ENCODE measurements around the gene LIFR.

The LIFR gene

DNA sequence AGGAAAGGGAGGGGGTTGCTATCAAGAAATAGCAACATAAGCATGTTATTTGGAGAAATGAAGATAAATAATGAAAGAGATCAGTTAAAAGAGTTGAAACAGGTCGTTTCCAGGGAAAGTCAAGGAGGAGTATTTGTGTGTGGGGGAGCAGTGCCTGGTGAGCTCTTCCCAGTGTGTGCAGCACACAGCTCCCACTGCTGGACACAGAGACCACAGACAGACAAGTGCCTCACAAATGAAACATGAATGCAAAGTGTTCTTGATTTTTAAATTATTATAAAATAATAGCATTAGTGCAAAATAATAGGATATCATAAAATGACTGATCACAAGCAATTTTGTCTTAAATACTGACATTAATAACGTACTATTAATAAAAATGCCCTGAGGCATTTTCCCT lies 40.8 kb downstream of the LIFR start:
- DNase-seq (ENCODE audit: low read depth in 2 of 2): no peak

- no peak for DNase-seq (ENCODE audit: low read depth in 2 of 2)
Observed at GRCh38 chr5:38515092-38515491, 41.4 kb downstream of the LIFR start.

- DNase-seq (ENCODE audit: low read depth in 2 of 2): no peak
Observed at GRCh38 chr5:38509185-38509584, 47.3 kb downstream of the LIFR start.

DNA sequence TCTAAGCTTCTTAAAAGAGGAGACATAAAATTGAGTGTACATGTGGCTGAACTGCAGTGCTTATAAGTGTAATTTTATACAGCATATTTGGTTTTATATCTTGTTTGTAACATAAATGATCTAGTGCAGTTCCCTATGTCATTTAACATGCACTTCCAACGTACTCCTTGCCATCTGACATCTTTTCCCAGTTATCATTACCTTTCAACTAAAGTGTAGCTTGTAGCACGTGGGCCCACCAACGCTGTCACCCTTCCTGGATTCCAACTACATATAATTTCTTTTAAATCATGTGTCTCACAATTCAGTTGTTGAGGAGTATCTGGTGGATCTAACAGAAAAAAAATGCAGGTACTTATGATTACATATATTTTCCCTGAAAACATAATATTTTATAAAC lies 50.1 kb downstream of the LIFR start:
- DNase-seq (ENCODE audit: low read depth in 2 of 2): no peak

DNA sequence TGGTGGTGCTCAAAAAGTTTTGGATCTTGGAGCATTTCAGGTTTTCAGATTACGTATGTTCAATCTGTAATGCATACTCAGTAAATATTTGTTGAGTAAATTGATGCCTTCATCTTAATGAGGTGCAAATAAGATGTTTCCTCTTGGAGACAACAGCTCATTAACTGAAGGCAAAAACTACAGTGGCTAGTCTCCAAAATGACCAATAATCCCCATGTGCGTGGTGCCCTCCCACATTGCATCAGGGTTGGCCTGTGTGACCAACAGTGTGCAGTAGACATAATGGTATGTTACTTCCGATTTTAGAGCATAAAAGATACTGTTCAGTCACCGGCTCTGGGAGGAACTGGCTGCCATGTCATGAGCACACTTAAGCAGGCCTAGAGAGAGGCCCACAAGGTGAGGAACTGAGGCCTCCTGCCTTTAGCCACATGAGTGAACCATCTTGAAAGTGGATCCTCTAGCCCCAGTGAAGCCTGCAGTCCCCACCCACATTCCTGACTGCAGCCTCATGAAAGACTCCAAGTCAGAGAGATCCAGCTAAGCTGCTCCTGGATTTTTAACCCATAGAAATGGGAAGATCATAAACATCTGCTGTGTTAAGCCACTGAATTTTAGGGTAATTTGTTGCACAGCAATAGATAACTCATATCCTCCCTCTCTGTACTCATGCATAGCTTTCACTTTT lies 55.7 kb downstream of the LIFR start:
- DNase-seq (ENCODE audit: low read depth in 2 of 2): no peak

DNA sequence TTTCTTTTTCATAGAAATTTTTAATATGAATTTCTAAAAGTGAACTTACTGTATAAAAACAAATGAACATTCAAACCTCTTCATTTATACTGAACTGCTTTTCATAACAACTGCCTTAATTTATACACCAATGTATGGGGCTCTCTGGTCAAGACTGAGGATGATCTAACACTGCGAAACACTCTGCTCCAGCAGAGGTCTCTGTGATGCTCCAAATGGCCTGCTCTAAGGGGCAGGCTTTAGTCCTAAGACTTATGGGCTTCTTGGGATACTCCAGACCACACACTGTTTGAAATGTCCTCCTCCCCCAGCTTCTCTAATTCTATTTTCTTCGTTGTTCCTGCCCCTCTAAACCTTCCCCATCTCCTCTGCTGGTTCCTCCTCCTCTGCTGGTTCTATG lies 58.5 kb downstream of the LIFR start:
- no peak for DNase-seq (ENCODE audit: low read depth in 2 of 2)

GRCh38 chr5:38494763-38495162 lies 61.7 kb downstream of the LIFR start:
- DNase-seq (ENCODE audit: low read depth in 2 of 2): no peak

GRCh38 chr5:38494175-38494574 lies 62.3 kb downstream of the LIFR start:
- DNase-seq (ENCODE audit: low read depth in 2 of 2): no peak

- DNase-seq (ENCODE audit: low read depth in 2 of 2): no peak
Observed at GRCh38 chr5:38483805-38484398, 72.5 kb downstream of the LIFR start.

DNA sequence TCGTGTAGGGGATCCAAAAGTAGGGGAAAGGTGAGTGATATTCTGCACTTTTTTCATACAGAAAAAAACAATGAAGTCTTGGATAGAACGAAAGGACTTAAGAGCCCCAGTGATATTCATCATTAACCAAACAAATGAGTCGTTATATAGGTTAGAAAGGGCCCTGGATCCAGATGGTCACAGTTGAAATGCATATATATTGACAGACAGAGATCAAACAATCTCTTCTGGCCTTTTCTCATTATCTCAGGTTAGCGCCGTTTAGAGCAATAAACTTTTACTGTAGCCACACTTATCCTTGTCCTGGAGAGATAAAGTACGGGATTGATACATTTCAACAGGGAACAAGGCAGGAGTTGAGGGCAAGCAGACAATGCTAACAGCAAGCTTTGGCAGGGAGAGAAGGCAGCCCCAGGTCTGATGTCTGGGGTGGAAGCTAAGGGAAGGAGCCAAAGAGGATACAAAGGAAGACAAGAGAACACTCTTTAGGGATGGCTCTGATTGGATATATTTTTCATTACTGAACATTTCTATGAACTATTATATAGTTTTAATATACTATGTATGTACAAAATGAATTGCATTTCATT lies 77.0 kb downstream of the LIFR start:
- DNase-seq (ENCODE audit: low read depth in 2 of 2): no peak

- no peak for DNase-seq (ENCODE audit: low read depth in 2 of 2)
Observed at GRCh38 chr5:38478878-38479277, 77.6 kb downstream of the LIFR start.

DNA sequence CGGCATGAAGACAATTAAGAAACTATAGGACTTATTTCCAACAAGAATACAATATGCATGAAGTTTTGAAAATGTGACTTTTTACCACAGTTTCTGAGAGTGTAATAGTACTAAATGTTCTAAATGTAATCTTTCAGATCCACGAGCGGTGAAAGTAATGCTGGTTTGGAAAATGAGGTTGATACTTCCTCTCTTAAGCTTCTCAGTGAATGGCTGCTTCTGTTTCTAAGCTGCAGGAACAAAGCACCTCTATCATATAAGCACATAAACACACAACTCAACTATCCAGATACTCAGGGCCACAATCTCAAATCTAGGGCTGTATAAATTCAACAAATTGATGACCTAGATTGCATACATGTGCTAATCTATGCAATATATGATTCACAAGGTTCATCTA lies 78.3 kb downstream of the LIFR start:
- DNase-seq (ENCODE audit: low read depth in 2 of 2): no peak

DNA sequence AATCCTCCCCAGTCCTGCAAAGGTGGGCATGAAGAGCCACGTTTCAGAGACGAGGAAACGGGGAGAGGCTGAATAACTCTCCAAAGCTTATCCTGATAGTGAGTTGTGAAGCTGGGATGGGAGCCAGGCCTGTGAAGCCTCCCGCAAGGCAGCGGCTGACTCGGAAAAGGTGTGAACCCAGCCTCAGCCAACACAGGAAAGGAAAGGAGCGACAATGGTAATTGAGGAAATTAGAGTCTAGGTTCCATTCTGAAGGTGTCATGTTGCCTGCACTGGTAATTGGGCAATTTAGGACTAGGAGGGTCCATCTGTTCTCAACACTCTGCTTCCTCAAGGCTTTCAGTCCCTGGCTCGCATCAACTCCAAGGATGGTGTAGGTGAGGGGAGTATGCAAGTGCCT lies 83.4 kb downstream of the LIFR start:
- DNase-seq (ENCODE audit: low read depth in 2 of 2): no peak

DNA sequence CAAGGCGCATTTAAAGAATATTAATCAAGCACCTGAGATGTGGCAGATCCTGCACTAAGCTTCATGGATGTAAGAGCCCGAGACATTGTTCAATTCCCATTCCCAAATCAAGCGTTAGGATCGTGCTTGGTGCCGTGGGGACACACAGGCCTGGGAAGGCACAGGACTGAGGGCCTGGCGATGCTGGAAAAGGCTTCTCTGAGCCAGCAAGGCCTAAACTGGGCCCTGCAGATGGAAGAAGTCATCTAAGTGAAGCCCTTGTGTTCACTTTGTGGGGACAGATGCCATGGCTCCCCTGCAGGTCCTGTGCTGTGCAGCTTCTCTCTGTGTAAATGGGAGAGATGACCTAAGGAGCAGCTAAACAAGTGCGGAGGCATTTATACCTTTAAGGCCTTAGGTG lies 83.9 kb downstream of the LIFR start:
- DNase-seq (ENCODE audit: low read depth in 2 of 2): no peak

DNA sequence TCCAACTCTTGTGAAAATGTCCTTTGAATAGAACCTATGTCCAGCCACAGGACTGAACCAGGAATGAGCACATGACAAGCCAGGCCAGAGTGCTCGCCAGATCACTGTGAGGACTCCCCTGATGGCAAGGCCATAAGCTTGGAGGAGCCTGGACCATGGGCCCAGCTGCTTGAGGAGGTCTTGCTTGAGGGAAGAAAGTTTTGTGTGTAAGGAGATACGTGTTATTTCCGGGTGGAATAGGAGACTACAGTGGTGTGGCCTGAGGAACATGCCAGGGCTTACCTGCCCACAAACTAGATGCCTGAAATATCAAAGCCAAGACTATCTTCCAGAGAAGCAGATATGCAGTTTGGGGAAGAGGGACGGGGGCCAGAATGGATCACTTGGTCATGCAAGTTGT lies 84.7 kb downstream of the LIFR start:
- DNase-seq (ENCODE audit: low read depth in 2 of 2): no peak

GRCh38 chr5:38469707-38470267 lies 86.7 kb downstream of the LIFR start:
- no peak for DNase-seq (ENCODE audit: low read depth in 2 of 2)

- no peak for DNase-seq (ENCODE audit: low read depth in 2 of 2)
Observed at GRCh38 chr5:38468978-38469706, 87.3 kb downstream of the LIFR start.

DNA sequence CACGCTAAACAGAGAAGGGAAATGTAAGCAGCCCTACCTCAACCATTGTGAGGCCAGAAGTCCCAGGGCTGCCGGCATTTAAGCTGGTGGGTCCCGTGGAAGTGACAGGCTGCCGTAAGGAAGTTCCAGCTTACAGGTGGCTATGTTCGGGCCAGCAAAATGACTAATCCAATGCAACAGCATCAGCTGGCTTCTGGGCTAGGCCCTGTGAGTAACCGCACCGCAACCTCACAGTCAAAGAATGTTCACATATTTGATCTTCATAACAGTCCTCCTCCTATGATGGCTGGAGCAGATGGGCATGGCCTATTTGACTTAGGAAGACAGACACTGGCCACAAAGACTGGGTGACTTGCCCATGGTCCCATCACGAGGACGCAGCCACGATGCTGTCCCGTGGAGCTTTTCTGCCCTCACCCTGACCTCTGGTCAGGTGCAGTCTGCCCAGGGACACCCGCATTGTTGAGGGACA lies 88.2 kb downstream of the LIFR start:
- DNase-seq (ENCODE audit: low read depth in 2 of 2): no peak

- DNase-seq (ENCODE audit: low read depth in 2 of 2): no peak
Observed at GRCh38 chr5:38467353-38468040, 88.9 kb downstream of the LIFR start.

GRCh38 chr5:38466424-38467189 lies 89.8 kb downstream of the LIFR start:
- DNase-seq (ENCODE audit: low read depth in 2 of 2): no peak

Measured in stimulated activated CD4-positive, alpha-beta T cell treated with anti-CD3 and anti-CD28 coated beads, Interleukin-4, amount 100 ng/mL, for 48 hours (primary cell).